ENCODE results near the gene TWIST2.

- TF ChIP-seq POLR2AphosphoS5 (IDR thresholded peaks at IDR 0.05; ENCODE audit: low read depth, low read length) (no peak), EZH2phosphoT487 (IDR thresholded peaks at IDR 0.05; ENCODE audit: borderline replicate concordance, low read depth) (no peak), PBX3 (IDR thresholded peaks at IDR 0.05) (no peak), RXRA (IDR thresholded peaks at IDR 0.05; ENCODE audit: borderline replicate concordance, low read depth) (no peak), MXI1 (IDR thresholded peaks at IDR 0.05; ENCODE audit: low read depth, low read length) (no peak), EP300 (IDR thresholded peaks at IDR 0.05; ENCODE audit: borderline replicate concordance in 1 of 2, low read depth in 1 of 2, low read length in 1 of 2) (no peak), CTCF (IDR thresholded peaks at IDR 0.05) (no peak), SIN3A (IDR thresholded peaks at IDR 0.05; ENCODE audit: borderline replicate concordance, low read depth, low read length) (no peak), MAX (IDR thresholded peaks at IDR 0.05; ENCODE audit: low read depth) (no peak), YY1 (IDR thresholded peaks at IDR 0.05; ENCODE audit: low read depth) (no peak), RAD21 (IDR thresholded peaks at IDR 0.05; ENCODE audit: low read length) (no peak)
- TF ChIP-seq, protein P1, sequence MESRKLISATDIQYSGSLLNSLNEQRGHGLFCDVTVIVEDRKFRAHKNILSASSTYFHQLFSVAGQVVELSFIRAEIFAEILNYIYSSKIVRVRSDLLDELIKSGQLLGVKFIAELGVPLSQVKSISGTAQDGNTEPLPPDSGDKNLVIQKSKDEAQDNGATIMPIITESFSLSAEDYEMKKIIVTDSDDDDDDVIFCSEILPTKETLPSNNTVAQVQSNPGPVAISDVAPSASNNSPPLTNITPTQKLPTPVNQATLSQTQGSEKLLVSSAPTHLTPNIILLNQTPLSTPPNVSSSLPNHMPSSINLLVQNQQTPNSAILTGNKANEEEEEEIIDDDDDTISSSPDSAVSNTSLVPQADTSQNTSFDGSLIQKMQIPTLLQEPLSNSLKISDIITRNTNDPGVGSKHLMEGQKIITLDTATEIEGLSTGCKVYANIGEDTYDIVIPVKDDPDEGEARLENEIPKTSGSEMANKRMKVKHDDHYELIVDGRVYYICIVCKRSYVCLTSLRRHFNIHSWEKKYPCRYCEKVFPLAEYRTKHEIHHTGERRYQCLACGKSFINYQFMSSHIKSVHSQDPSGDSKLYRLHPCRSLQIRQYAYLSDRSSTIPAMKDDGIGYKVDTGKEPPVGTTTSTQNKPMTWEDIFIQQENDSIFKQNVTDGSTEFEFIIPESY (IDR thresholded peaks at IDR 0.05; ENCODE audit: borderline replicate concordance, low read depth) = no peak
Observed at GRCh38 chr2:238841542-238842164, 6.2 kb upstream of the TWIST2 start.
